HL-60 (cell line): ENCODE measurements around the gene PLD6.

Experiments
- DNase-seq, 2 experiments: peaks; one replicate each; pipeline ENCODE4 v3.0.0-alpha.2; 2010 to 2020; ENCODE audit warnings: low read depth in 1 of 2, low spot score in 1 of 2
- H3K27ac ChIP-seq: fragments of 250-450 bp; sonication (Bioruptor Pico); replicated peaks from 2 replicates; pipeline ENCODE4 v1.5.1; 2020; ENCODE audit warnings: mild to moderate bottlenecking, moderate library complexity
- H3K27me3 ChIP-seq: fragments of 250-450 bp; sonication (Bioruptor Pico); 2 replicates; pipeline ENCODE4 v1.5.1; 2021; ENCODE audit warnings: mild to moderate bottlenecking, moderate library complexity; ENCODE audit not compliant: insufficient read depth, poor library complexity, severe bottlenecking
- H3K4me3 ChIP-seq: replicated peaks from 2 replicates; pipeline ENCODE4 v1.5.1; 2011; ENCODE audit warnings: mild to moderate bottlenecking, control low read depth, low read length; ENCODE audit not compliant: insufficient read depth
- CTCF ChIP-seq: IDR thresholded peaks from one replicate; pipeline ENCODE4 v1.5.1; 2011; ENCODE audit warnings: low read length, control low read depth, inconsistent platforms; ENCODE audit not compliant: insufficient read depth
- GABPA ChIP-seq: IDR thresholded peaks from 2 replicates; pipeline ENCODE4 v1.6.1; 2012; ENCODE audit warnings: low read depth
- POLR2AphosphoS5 ChIP-seq: IDR thresholded peaks from 2 replicates; pipeline ENCODE4 v1.6.1; 2012; ENCODE audit warnings: low read depth
- REST ChIP-seq: IDR thresholded peaks from 2 replicates; pipeline ENCODE4 v1.6.1; 2012; ENCODE audit warnings: low read depth; ENCODE audit not compliant: insufficient replicate concordance
- SPI1 ChIP-seq: IDR thresholded peaks from 2 replicates; pipeline ENCODE4 v1.6.1; 2012; ENCODE audit warnings: low read depth, mild to moderate bottlenecking, borderline replicate concordance

PLD6 gene

GRCh38 chr17:17191961-17192381 is 14.2 kb downstream of the PLD6 start:
- DNase-seq, result no peak
- Histone ChIP-seq H3K27ac (no peak overlapping the region), H3K4me3 (no peak overlapping the region), H3K27me3 (no peaks in the 10 kb centered on the region)
- no peak for TF ChIP-seq GABPA
- TF ChIP-seq SPI1, result no peak
- no peak for TF ChIP-seq POLR2AphosphoS5

GRCh38 chr17:17191346-17191792 is 14.8 kb downstream of the PLD6 start:
- H3K27me3 ChIP-seq, result no peaks in the 10 kb centered on the region
- DNase-seq, result no peak
- H3K27ac ChIP-seq, result no peak overlapping the region
- TF ChIP-seq CTCF, result no peak
- no peak for TF ChIP-seq REST
- no peak for TF ChIP-seq POLR2AphosphoS5
- TF ChIP-seq SPI1, result no peak
- no peak for TF ChIP-seq GABPA
- H3K4me3 ChIP-seq, result no peak overlapping the region

- Histone ChIP-seq H3K27me3 (no peaks in the 10 kb centered on the region), H3K4me3 (no peak overlapping the region), H3K27ac (no peak overlapping the region)
- TF ChIP-seq SPI1 (no peak), POLR2AphosphoS5 (no peak), GABPA (no peak), CTCF (no peak), REST (no peak)
- DNase-seq, result no peak
These were observed 15.9 kb downstream of the PLD6 start for GRCh38 chr17:17190188-17190587.

- Histone ChIP-seq H3K27ac (no peak overlapping the region), H3K27me3 (no peaks in the 10 kb centered on the region), H3K4me3 (no peak overlapping the region)
- no peak for DNase-seq
- TF ChIP-seq POLR2AphosphoS5 (no peak), CTCF (no peak), GABPA (no peak), REST (no peak), SPI1 (no peak)
These were observed 16.6 kb downstream of the PLD6 start for GRCh38 chr17:17189559-17189958.
